MM.1S (cell line): ENCODE results near the gene BBS1.

Experiments used
- CTCF ChIP-seq: fragments of 300-600 bp; sonication (generic); IDR thresholded peaks from 2 replicates; pipeline ENCODE4 v1.5.1; 2016; ENCODE audit warnings: antibody characterized with exemption, low read length, mixed read lengths
- EZH2 ChIP-seq: fragments of 300-600 bp; sonication (generic); optimal IDR thresholded peaks from 2 replicates; pipeline ENCODE3; 2017; ENCODE audit warnings: low read depth, mild to moderate bottlenecking, antibody characterized with exemption, low read length, mixed read lengths

- TF ChIP-seq CTCF (no peak), EZH2 (no peak)
These were observed 41.0 kb upstream of the BBS1 start for GRCh38 chr11:66469441-66469840.
